Measurements from ENCODE around the gene CMTM6.
"Not testable (repeated sequence)": the region's sequence is repeated elsewhere in the genome, so short reads cannot be mapped to it uniquely, and the experiment has no call there.

CMTM6 gene

DNA sequence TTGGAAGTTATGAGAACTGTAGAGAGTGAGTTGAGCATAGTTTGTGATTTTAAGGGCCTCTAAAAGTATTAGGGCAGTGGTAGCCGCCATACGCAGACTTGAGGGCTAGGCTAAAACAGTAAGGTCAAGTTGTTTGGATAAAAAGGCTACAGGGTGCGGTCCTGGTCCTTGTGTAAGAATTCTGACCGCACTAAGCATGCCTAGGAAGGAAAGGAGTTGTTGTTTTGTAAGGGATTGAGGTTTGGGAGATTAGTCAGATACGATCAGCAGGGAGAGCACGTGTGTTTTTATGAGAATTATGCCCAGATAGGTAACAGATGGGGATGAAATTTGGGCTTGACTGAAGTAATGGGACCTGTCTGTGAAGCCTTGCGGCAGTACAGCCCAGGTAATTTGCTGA is 39.2 kb downstream of the CMTM6 start:
- not testable (repeated sequence) for DNase-seq

DNA sequence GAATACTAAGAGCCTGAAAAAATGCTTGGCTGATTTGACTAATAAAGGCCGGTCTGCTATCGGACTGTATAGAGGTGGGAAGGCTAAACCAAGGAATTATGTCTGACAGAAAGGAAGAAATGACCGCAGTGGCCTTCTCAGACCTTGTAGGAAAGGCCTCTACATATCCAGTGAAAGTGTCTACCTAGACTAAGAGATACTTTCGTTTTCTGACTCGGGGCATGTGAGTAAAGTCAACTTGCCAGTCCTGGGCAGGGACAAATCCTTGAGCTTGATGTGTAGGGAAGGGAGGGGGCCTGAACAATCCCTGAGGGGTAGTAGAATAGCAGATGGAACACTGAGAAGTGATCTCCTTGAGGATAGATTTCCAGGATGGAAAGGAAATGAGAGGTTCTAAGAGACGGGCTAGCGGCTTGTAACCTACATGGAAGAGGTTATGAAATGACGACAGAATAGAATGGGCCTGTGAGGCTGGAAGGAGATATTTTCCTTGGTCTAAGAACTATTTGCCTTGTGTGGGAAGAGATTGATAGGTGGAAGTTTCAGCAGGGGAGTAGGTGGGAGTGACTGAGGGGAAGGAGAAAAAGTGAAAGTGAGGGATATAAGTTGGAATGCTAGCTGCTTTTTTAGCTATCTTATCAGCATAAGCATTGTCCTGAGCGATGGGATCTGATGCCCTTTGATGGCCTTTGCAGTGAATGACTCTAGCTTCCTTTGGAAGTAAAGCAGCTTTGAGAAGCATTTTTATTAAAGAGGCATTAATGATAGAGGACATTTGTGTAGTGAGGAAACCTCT is 40.3 kb downstream of the CMTM6 start:
- not testable (repeated sequence) for DNase-seq

DNA sequence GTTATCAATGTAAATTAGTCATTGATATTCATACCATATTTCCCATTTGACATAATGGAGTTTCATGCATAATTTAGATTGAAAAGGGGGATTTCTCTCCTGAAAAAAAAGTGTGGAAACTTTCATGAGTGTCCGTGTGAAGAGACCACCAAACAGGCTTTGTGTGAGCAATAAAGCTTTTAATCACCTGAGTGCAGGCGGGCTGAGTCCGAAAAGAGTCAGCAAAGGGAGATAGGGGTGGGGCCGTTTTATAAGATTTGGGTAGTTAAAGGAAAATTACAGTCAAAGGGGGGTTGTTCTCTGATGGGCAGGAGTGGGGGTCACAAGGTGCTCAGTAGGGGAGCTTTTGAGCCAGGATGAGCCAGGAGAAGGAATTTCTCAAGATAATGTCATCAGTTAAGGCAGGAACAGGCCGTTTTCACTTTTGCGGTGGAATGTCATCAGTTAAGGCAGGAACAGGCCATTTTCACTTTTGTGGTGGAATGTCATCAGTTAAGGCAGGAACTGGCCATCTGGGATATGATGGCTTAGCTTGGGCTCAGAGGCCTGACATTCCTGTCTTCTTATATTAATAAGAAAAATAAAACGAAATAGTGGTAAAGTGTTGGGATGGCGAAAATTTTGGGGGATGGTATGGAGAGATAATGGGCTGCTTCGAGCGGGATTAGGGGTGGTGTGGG is 41.7 kb downstream of the CMTM6 start:
- DNase-seq = not testable (repeated sequence)

DNA sequence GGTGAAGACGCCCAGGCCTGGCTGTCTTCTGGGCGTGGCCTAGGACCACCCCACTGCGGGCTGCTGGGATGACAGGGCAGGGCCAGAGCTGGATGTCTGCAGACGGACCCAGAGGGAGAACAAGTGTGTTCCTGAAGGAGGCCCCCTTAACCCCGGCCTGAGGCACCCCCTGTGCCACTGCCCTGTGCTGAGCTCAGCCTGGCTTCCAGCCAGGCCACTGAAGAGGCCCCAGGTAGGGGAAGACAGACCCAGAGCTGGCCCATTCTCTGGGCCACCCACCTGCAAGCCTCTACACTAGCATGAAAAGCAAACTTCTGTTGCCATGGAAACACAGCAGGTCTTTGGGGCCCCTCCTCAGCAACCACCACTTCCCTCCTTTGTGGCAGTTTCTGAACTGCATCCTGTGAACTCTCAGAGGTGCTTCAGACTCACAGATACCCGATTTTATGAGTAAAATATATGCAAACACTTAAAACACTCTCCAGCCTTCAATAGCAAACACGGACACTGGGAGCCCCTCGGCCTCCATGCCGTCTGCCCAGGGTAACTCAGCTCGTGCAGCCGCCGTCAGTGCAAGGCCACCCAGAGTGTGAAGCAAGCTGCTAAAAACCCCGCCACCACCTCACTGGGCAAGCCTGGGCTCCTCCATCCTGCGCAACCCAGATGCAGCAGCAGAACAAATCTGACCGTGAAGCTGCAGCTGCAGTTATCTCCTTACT is 42.5 kb downstream of the CMTM6 start:
- peak; percentile 26 to 65 for DNase-seq

DNA sequence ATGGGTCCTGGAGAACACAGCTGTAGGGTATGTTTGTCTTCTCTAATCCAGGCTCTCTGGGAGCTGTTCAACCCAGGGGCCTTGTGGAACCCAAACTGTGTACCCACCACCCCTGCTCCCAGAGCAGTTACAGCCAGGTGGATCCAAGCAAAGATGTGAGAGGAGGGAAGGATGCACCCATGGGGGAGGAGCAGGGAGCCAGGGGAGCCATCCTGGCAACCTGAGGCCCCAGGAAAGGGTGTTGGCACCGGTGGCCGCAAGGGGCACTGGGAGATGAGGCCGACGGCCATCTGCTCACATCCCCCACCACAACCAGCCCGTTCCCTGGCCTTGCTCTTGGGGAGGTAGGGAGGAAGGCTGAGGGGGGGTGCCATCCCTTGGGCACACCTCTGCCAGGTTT is 43.2 kb downstream of the CMTM6 start:
- DNase-seq = no peak

DNA sequence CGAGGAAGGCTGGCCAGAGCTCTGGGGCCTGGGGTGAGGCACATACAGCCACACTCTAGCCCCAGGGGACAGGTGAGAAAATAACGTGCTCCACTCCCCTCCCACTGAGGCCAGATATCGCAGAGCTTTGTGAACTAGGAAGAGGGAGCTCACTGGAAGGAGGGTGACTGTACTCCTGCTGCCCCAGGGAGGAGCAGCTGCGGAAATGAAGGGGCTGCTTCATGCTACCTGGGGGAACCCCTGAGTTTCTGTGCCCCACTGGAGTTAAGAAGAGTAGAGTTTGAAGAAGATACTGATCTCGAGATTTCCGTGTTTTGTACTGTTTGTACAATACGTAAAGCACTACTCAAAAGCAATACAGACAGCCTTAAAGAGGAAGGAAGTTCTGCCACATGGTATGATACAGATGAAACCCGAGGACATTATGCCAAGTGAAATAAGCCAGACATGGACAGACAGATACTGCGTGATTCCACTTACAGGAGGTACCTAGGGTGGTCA is 44.6 kb downstream of the CMTM6 start:
- peak; percentile 27 to 60 for DNase-seq

DNA sequence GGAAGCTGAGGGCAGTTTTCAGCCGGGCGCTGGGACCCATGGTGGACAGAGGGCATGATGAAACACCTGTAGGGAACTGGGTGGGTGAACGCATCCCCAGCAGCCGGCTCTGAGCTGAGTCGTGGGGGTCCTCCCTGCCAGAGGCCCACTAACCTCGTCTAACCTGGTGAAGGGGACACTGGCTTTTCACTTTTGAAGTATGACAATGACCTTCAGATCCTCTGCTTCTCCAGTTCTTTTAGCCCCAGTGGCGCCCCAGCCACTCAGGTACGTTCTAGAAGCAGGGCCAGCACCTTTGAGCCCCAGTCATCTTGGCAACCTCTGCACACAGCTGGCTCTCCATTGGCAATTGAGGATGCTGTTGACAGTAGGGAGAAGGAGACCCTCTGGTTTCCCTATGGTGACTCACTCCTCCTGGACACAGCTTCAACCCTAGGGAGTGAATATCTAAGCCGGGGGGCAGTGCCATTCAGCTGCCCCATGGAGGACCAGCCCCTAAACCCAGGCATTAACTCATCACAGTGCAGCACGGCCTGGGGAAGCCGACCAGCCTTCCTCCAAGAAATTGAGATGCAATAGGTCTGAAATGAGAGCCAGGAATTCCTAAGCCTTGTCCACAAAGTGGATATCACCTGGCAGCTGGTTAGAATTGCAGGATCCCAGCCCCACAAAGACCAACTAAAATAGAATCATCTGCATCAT is 46.1 kb downstream of the CMTM6 start:
- no peak for DNase-seq

DNA sequence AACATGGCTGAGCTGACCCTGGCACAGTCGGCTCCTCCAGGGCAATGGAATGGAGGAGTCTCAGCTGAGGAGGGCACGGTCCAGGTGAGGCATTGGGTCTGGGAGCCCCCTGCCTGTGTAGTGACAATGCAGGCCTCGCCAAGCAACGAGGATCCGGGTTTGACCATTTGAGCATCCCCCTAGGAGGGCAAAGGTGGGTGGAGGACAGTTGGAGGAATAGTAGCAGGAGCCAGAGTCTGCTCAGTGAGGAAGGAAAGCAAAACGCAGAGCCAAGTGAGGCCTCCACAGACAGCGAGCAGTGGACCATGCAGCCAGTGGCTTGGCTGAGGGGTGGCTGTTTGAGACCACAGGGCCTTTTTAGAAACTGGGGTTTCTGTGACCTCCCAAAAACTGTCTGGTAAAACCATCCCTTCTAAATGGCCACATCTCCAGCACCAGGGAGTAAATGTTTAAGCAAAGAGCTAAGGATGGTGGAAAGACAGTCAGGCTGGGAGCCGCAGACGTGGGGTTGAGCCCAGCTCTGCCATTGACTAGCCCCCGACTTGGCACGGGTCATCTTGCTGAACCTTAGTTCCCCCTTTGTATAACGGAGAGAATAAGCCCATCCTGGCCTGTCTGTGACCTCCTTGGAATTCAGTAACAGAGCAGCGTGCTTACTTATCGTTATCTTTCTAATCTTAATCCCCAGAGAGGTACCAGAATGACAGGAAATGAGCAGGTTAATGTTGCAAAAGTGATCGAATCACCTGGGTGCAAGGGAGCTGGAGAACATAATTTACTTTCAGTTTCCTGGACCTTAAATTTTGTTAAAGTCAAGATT is 46.8 kb downstream of the CMTM6 start:
- no peak for DNase-seq

DNA sequence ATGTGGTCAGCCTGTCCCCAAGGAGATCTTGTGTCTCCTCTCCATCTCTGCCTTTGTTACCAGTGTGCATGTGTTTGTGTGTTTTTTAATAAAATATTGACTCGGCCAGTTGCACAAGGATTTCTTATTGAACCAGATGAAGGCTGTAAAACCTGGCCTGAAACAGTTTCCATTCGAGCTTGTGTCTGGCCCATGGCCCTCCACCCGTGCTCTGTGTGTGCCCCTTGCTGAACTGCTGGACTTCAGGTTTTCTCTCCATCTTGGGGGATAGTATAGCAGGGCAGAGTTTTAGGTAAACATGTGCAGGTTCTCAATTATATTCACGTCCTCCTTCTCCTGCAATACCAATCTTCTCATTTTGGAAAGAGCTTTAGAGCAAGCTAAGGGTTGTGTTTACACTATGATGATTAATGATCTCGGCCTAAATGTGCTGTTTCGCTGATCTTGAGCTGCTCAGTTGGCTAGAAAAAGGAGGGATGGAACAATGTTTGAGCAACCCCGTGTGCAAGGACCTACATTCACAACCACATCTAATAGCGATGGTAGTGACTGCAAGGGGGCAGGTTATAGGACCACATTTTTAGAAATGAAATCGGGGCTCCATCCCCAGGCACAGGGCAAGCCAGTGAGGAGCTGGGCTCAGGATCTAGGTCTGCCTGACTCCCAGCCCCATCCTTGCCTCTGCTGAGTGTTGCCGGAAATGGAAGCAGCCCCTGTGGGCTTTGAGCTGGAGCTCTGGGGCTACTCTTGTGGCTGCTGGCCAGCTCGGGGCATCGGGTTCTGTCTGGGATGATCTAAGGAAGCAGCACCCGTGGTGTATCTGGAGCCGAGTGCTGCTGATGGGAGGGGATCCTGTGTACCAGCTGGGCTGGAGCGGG is 47.7 kb downstream of the CMTM6 start:
- DNase-seq = no peak

DNA sequence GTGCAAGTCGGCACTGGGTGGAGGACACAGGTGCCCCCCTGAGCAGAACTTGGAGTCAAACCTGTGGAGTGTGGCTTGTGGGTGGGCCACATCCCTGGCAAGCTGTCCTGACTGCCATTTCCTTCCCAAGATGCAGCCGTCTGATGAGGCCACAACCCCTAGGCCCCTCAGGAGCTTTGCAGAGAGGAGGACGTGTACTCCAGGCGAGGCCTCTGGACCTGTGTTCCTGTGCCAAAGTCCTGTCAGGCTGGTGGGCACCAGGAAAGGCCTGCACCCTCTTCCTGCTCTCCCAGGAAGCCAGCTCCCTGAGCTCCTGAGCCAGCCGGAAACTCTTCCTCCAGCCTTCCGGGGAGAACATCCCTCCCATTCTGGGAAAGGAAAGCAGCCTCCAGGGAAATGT is 48.5 kb downstream of the CMTM6 start:
- no peak for DNase-seq

DNA sequence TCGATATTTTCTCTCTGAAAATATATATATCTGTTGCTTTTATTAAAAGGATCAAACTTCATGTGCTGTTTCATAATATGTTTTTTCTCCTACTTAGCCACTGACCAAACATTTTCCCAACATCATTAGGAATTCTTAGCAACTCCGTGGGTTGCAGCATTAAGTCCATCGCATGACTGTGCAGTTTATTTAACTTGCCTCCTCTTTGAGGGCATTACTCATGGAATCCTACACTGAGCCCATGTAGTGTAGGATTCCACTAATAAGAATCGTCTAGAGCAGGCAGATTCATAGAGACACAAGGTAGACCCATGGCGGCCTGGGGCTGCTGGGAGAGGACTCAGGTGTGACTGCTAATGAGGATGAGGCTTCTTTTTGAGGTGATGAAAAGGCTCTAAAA is 49.3 kb downstream of the CMTM6 start:
- DNase-seq = no peak

DNA sequence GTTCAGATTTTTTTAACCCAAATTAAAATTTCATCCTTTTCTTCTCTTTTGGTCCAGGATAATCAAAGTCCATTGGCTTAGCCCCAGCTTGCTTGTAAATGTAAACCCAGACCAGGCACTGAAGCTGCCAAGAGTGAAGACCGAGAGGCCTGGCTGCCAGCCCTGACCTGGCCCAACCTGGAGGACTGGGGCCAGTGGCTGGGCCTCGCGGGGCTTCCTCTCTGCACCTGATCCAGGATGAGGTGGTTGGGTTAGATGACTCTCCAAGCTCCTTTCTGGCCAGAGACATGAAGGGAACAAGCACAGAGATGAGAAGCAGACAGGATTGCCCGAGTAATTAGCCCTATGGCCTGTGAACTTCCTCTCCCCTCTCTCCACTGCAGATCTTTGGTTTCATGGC is 50.6 kb downstream of the CMTM6 start:
- DNase-seq = no peak

DNA sequence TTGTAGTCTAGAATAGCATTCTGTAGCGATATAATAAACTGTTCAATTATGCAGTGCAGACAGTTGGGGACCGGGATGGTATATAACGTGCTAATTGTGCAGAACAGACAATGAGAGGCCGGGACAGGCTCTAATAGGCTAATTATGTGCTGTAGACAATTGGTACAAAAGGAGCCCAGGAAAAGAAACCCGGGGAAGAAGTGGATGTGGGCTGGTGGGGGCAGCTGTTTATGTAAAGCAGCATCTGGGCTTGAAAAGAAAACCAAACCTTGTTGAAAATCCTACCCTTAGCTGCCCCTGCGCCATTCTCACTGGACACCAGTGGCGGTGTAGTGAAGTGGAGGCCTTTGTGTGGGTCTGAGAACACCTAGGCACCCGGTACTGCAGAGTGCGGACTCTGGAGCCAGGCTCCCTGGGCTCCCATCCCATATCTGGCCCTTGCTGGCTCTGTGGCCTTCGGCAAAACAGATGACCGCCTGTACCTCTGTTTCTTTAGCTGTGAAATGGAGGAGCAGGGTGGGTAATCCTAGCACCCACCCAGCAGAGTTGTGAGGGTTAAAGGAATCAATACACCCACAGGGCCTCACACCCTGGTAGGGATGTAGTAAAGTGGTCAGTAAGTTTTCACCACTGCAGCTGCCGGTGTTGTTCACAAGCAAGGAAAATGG is 51.5 kb downstream of the CMTM6 start:
- DNase-seq = no peak

DNA sequence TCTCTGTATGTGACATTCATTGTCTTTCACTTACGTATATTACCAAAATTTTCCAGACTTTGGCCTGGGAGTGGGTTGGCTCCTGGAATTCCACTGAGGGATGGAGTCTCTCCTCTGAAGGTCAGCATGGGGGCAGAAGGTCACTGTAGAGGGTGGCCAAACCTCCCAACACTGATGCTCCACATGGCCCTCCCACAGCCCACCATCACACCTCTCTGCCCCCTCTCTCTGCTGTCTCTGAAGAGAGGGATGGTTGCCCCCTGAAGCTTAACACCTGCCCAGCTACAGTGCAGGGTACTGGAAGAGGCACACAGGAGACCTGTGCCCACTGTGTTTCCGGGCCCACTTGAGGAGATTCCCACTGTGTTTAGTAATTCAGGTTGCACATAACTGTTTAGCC is 52.2 kb downstream of the CMTM6 start:
- DNase-seq = no peak

DNA sequence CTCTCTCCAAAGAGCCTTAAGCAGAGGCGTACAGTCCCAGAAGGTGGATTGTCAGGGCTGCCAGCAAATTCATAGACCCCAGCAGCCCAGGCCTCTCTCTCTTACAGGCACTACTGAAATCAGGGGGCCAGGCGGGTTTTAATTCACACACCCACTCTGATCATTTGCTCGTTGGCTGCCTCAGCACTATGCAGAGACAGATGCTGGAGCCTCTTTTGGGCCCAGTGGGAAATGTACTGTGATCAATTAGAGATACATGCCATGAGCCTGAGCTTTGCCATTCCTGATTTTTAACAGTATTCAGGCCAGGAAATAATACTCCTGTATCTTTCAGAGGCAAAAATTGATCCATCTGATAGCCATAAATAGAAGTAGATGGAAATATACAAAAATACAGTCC is 53.0 kb downstream of the CMTM6 start:
- DNase-seq = no peak

DNA sequence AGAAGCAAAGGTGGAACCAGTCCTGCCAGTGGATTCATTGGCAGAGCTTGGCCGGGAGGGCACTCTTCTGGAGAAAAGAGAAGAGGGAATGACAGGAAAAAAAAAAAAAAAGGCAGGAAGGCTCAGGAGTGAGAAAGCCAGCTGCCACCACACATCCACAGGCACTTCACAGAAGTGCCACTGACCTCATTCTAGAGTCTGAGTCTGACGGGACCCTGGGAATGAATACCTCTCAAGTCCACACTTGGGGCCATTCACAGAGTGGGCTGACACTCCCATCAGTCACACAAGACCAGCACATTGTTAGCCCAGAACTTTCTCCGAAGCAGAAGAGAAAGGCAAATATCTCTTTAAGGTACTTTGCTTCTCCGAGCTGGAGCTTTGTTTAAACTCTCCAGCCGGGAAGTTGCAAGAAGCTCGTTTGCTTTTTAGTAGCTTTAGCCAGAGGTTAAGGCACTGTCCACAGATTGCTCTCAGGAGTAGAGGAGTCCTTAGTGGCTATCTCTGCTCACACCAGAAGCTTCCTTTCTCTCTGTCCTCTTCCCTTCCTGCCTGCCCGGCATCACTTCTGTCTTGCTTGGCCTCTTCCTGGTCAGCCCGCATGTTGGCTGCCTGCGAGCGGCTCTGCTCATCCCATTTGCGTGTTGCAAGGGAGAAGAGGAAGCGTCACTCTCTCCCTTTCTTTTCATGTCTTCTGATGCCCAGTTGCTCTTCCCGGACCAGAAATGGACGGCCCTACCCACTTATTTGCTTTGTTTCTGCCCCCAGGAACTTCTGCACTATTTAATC is 53.8 kb downstream of the CMTM6 start:
- DNase-seq = no peak

DNA sequence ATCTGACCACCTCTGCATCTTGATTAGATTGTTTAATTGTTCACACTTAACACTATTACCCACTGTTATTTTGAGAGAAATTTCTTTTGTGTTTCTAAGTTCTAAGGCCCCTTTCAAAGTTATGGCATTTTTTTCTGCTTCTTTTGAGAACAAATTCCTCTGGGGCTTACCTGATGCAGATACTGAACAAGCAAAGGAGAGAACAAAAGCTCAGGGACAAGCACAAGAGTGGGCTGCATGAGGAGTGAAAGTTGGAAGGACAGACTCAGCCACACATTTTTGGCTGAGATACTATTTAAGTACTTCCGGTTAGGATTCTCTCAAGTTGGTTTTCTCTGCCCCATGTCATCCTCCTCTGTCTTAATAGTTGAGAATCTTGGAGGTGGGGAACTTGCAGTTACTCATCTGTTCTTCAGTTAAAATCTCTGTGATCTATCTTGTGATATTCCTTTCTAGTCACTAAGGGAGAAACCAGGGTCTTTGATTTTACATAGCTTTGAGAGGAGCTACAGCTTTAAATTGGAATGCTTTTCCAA is 54.7 kb downstream of the CMTM6 start:
- no peak for DNase-seq

DNA sequence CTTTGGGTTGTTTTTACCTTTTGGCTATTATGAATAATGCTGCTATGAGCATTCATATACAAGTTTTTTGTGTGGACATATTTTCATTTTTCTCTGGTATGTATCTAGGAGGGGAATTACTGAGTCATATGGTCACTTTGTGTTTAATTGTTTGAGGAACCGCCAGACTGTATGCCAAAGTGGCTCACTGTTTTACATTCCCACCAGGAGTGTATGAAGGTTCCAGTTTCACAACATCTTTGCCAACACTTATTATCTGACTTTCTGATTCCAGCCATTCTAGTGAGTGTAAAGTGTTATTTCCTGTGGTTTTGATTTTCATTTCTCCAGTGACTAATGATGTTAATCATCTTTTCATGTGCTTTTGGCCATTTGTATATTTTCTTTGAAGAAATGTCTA is 59.2 kb downstream of the CMTM6 start:
- no peak for DNase-seq

DNA sequence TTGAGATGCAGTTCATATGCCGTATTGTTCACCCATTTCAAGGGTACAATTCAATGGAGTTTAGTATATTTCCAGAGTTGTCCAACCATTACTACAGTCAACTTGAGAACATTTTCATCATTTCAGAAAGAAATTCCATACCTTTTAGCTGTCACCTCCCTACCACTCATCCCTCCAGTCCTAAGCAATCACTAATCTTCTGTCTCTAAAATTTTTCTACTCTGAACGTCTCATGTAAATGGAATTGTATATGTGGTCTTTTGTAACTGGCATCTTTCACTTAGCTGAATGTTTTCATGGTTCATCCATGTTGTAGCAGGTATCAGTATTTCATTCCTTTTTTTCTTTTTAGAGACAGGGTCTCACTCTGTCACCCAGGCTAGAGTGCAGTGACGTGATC is 59.9 kb downstream of the CMTM6 start:
- DNase-seq = no peak
